GM23338 (cell line): ENCODE results near the gene FBXW4. TPM values are rescaled to one million over a fixed set of nuclear protein-coding genes. Genes with fewer than 3 reads are reported as not detected.

Experiments
- ATAC-seq: fragments of 200-7000 bp; cut with Tn5 transposase; 3 replicates; pipeline ENCODE4 v1.9.1; 2020
- DNase-seq: peaks from one replicate; pipeline ENCODE4 v3.0.0-alpha.2; 2015; ENCODE audit warnings: low spot score
- H2AFZ ChIP-seq: fragments of 200-600 bp; sonication (generic); 2 replicates; pipeline ENCODE4 v1.8.0; 2016; ENCODE audit warnings: antibody characterized with exemption, mild to moderate bottlenecking, moderate library complexity
- H3F3A ChIP-seq: fragments of 200-600 bp; sonication (generic); replicated peaks from 2 replicates; pipeline ENCODE4 v1.8.0; 2017; ENCODE audit warnings: antibody characterized with exemption, mixed run types, low read depth
- H3K27ac ChIP-seq: fragments of 200-600 bp; sonication (generic); 2 replicates; pipeline ENCODE4 v1.6.1; 2016; ENCODE audit warnings: low read depth
- H3K27me3 ChIP-seq: fragments of 200-600 bp; sonication (generic); 2 replicates; pipeline ENCODE4 v1.8.0; 2016; ENCODE audit warnings: mild to moderate bottlenecking, mixed run types, moderate library complexity; ENCODE audit not compliant: insufficient read depth
- H3K36me3 ChIP-seq: fragments of 200-600 bp; sonication (generic); 2 replicates; pipeline ENCODE4 v1.8.0; 2016; ENCODE audit warnings: mild to moderate bottlenecking; ENCODE audit not compliant: insufficient read depth
- H3K4me1 ChIP-seq: fragments of 200-600 bp; sonication (generic); 2 replicates; pipeline ENCODE4 v1.8.0; 2016; ENCODE audit warnings: mild to moderate bottlenecking, moderate library complexity; ENCODE audit not compliant: insufficient read depth
- H3K4me2 ChIP-seq: fragments of 200-600 bp; sonication (generic); 2 replicates; pipeline ENCODE4 v1.7.1; 2017; ENCODE audit warnings: mixed run types
- H3K4me3 ChIP-seq: fragments of 200-600 bp; sonication (generic); 2 replicates; pipeline ENCODE4 v1.6.1; 2016; ENCODE audit warnings: mixed run types
- H3K79me2 ChIP-seq: fragments of 200-600 bp; sonication (generic); replicated peaks from 2 replicates; pipeline ENCODE4 v1.8.0; 2017; ENCODE audit warnings: mild to moderate bottlenecking; ENCODE audit not compliant: insufficient read depth
- H3K9me2 ChIP-seq: fragments of 200-600 bp; sonication (generic); 2 replicates; pipeline ENCODE4 v1.8.0; 2017; ENCODE audit not compliant: insufficient read depth
- H4K20me1 ChIP-seq: fragments of 200-600 bp; sonication (generic); replicated peaks from 2 replicates; pipeline ENCODE4 v1.8.0; 2017; ENCODE audit warnings: mild to moderate bottlenecking; ENCODE audit not compliant: insufficient read depth
- H3K27ac Mint-ChIP-seq: 2 replicates; pipeline ENCODE4 v1.8.0; 2020; ENCODE audit warnings: inconsistent platforms, mild to moderate bottlenecking, moderate library complexity, mixed read lengths
- H3K27me3 Mint-ChIP-seq: 3 replicates; pipeline ENCODE4 v1.8.0; 2022; ENCODE audit warnings: low read depth, mild to moderate bottlenecking, moderate library complexity, mixed read lengths, inconsistent platforms; ENCODE audit not compliant: insufficient read depth, poor library complexity
- H3K36me3 Mint-ChIP-seq: 3 replicates; pipeline ENCODE4 v1.8.0; 2021; ENCODE audit warnings: low read depth, mild to moderate bottlenecking, inconsistent platforms, moderate library complexity, mixed read lengths
- H3K4me1 Mint-ChIP-seq: 3 replicates; pipeline ENCODE4 v1.8.0; 2020; ENCODE audit warnings: mild to moderate bottlenecking, inconsistent platforms, mixed read lengths
- H3K4me3 Mint-ChIP-seq: 3 replicates; pipeline ENCODE4 v1.8.0; 2021; ENCODE audit warnings: moderate library complexity, mild to moderate bottlenecking, inconsistent platforms, mixed read lengths
- H3K9me3 Mint-ChIP-seq: 3 replicates; pipeline ENCODE4 v1.8.0; 2020; ENCODE audit warnings: moderate library complexity, mild to moderate bottlenecking, inconsistent platforms, mixed read lengths
- CREB1 ChIP-seq: fragments of 250-450 bp; sonication (Bioruptor Pico); IDR thresholded peaks from 2 replicates; pipeline ENCODE4 v1.5.0; 2020; ENCODE audit warnings: low read depth, mild to moderate bottlenecking, moderate library complexity
- ETS1 ChIP-seq: IDR thresholded peaks from 2 replicates; pipeline ENCODE4 v1.6.1; 2016; ENCODE audit warnings: antibody characterized with exemption
- EZH2phosphoT487 ChIP-seq: fragments of 200-600 bp; sonication (generic); IDR thresholded peaks from one replicate; pipeline ENCODE4 v1.8.1; 2018; ENCODE audit warnings: antibody characterized with exemption; ENCODE audit not compliant: unreplicated experiment
- NANOG ChIP-seq: IDR thresholded peaks from 2 replicates; pipeline ENCODE4 v1.6.1; 2016; ENCODE audit warnings: antibody characterized with exemption, borderline replicate concordance
- ZNF114 ChIP-seq: fragments of 250-450 bp; sonication (Bioruptor Pico); IDR thresholded peaks from 2 replicates; pipeline ENCODE4 v1.5.0; 2020; ENCODE audit warnings: mild to moderate bottlenecking, moderate library complexity
- ZNF331 ChIP-seq: fragments of 250-450 bp; sonication (Bioruptor Pico); IDR thresholded peaks from 2 replicates; pipeline ENCODE4 v1.5.0; 2020; ENCODE audit warnings: low read depth, mild to moderate bottlenecking, moderate library complexity
- ZNF462 ChIP-seq: fragments of 250-450 bp; sonication (Bioruptor Pico); IDR thresholded peaks from 2 replicates; pipeline ENCODE4 v1.5.0; 2020; ENCODE audit warnings: mild to moderate bottlenecking, moderate library complexity
- polyA plus RNA-seq: library from polyadenylated mRNA; unstranded; fragments of >200 nt; fragmentation: Nextera tagmentation; extraction: Ambion mirVana; gene quantifications from 2 replicates; pipeline ENCODE4 v1.2.1, GENCODE V29; 2016
- total RNA-seq: library from RNA; depleted of rRNA; stranded (reverse); fragments of >200 nt; shearing (Covaris generic); gene quantifications from 2 replicates; pipeline ENCODE4 v1.2.3, GENCODE V29; 2014
- TF ChIP-seq, protein P1 (sequence below), 2 experiments: fragments of 200-600 bp in 1 of 2; sonication (generic) in 1 of 2; conservative IDR thresholded peaks; 2 replicates each; pipeline versions ENCODE4 v1.5.1 to v1.6.1; 2016 to 2017; ENCODE audit warnings: antibody characterized with exemption in 2 of 2, low read depth in 2 of 2, mild to moderate bottlenecking in 2 of 2, moderate library complexity in 1 of 2

The FBXW4 gene
- total and polyA plus RNA-seq, 2 experiments from 2014 or later, result 8.0 to 18.6 TPM

DNA sequence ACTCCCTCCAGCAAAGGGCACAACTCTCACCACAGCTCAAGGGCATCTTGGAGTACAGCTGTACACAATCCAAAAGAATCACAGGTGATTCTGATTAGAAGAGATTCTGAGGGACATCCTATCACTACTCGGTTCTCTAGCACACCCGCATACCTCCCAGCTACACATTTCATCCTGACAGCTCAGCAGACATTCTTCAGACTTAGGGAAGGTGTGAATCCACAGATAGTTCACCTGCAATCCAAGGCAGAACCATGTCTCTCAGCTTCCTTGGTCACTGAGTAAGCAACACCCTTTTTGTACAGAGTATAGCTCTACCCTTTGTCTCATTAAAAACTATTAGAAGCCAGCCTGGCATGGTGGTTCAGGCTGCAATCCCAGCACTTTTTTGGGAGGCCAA lies 26.8 kb upstream of the FBXW4 start:
- H3K4me1 Mint-ChIP-seq, result peaks cover 11% of the 10 kb centered on the region
- ATAC-seq (no peak), DNase-seq (no peak)
- no peaks in the 10 kb centered on the region for H3K36me3 Mint-ChIP-seq
- Histone ChIP-seq H3K4me2 (no peak overlapping the region), H3K79me2 (no peaks in the 10 kb centered on the region), H3K27ac (no peak overlapping the region), H3K27me3 (no peaks in the 10 kb centered on the region), H4K20me1 (no peaks in the 10 kb centered on the region), H3K36me3 (no peaks in the 10 kb centered on the region), H3F3A (no peaks in the 10 kb centered on the region), H2AFZ (no peak overlapping the region), H3K4me1 (peaks cover 13% of the 10 kb centered on the region), H3K4me3 (no peak overlapping the region), H3K9me2 (no peaks in the 10 kb centered on the region)
- H3K27me3 Mint-ChIP-seq, result no peaks in the 10 kb centered on the region
- TF ChIP-seq NANOG (no peak), ETS1 (no peak), ZNF114 (CRISPR knock-in tag) (no peak), EZH2phosphoT487 (no peak), ZNF331 (CRISPR knock-in tag) (no peak), CREB1 (CRISPR knock-in tag) (no peak), ZNF462 (CRISPR knock-in tag) (no peak)
- TF ChIP-seq, protein P1, sequence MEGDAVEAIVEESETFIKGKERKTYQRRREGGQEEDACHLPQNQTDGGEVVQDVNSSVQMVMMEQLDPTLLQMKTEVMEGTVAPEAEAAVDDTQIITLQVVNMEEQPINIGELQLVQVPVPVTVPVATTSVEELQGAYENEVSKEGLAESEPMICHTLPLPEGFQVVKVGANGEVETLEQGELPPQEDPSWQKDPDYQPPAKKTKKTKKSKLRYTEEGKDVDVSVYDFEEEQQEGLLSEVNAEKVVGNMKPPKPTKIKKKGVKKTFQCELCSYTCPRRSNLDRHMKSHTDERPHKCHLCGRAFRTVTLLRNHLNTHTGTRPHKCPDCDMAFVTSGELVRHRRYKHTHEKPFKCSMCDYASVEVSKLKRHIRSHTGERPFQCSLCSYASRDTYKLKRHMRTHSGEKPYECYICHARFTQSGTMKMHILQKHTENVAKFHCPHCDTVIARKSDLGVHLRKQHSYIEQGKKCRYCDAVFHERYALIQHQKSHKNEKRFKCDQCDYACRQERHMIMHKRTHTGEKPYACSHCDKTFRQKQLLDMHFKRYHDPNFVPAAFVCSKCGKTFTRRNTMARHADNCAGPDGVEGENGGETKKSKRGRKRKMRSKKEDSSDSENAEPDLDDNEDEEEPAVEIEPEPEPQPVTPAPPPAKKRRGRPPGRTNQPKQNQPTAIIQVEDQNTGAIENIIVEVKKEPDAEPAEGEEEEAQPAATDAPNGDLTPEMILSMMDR (conservative IDR thresholded peaks at IDR 0.05; ENCODE audit: low read depth in 2 of 2), result no peak
- H3K27ac Mint-ChIP-seq, result no peak overlapping the region
- H3K9me3 Mint-ChIP-seq, result no peaks in the 10 kb centered on the region
- H3K4me3 Mint-ChIP-seq, result no peak overlapping the region
